Neuronal stem cell (in vitro differentiated cells): ENCODE measurements around the gene C17orf50.

Source experiments
- DNase-seq: peaks from one replicate; pipeline ENCODE4 v3.0.0-alpha.2; 2013; ENCODE audit warnings: low spot score
- H2AFZ ChIP-seq: one replicate; pipeline ENCODE4 v1.6.1; 2013; ENCODE audit warnings: mild to moderate bottlenecking, low read length, inconsistent platforms
- H2AK5ac ChIP-seq: 2 replicates; pipeline ENCODE4 v1.6.1; 2013; ENCODE audit warnings: low read depth, mild to moderate bottlenecking, inconsistent platforms, low read length, moderate library complexity, mixed read lengths
- H2BK120ac ChIP-seq: 2 replicates; pipeline ENCODE4 v1.6.1; 2013; ENCODE audit warnings: low read depth, mild to moderate bottlenecking, inconsistent platforms, low read length, moderate library complexity, mixed read lengths
- H2BK12ac ChIP-seq: one replicate; pipeline ENCODE4 v1.6.1; 2013; ENCODE audit warnings: low read length, inconsistent platforms
- H2BK15ac ChIP-seq: 2 replicates; pipeline ENCODE4 v1.6.1; 2013; ENCODE audit warnings: mild to moderate bottlenecking, low read length, inconsistent platforms, mixed read lengths
- H2BK5ac ChIP-seq: one replicate; pipeline ENCODE4 v1.6.1; 2013; ENCODE audit warnings: inconsistent platforms, mild to moderate bottlenecking, low read length, moderate library complexity
- H3K14ac ChIP-seq: one replicate; pipeline ENCODE4 v1.6.1; 2013; ENCODE audit warnings: low read length, inconsistent platforms
- H3K18ac ChIP-seq: 2 replicates; pipeline ENCODE4 v1.6.1; 2013; ENCODE audit warnings: low read length, inconsistent platforms
- H3K23ac ChIP-seq: 2 replicates; pipeline ENCODE4 v1.6.1; 2013; ENCODE audit warnings: low read depth, mild to moderate bottlenecking, mixed read lengths, low read length, inconsistent platforms; ENCODE audit not compliant: poor library complexity
- H3K27ac ChIP-seq: replicated peaks from 3 replicates; pipeline ENCODE4 v1.5.1; 2013; ENCODE audit warnings: low read length, inconsistent platforms
- H3K27me3 ChIP-seq, 3 experiments: 2 replicates each; pipeline ENCODE4 v1.6.1; 2013; ENCODE audit warnings: low read length in 3 of 3, mild to moderate bottlenecking in 2 of 3, inconsistent platforms in 1 of 3, low read depth in 1 of 3, mixed read lengths in 1 of 3, moderate library complexity in 1 of 3; ENCODE audit not compliant: control insufficient read depth in 3 of 3, insufficient read depth in 3 of 3
- H3K36me3 ChIP-seq, 2 donors: replicated peaks in 1 of 2; 2 replicates each; pipeline ENCODE4 v1.6.1; 2013; ENCODE audit warnings: low read length in 2 of 2; ENCODE audit not compliant: control insufficient read depth in 2 of 2, insufficient read depth in 2 of 2
- H3K4ac ChIP-seq: 2 replicates; pipeline ENCODE4 v1.6.1; 2013; ENCODE audit warnings: inconsistent platforms, mild to moderate bottlenecking, low read length, moderate library complexity
- H3K4me1 ChIP-seq, 2 donors: 1 replicate in 1 of 2; 2 replicates in 1 of 2; pipeline ENCODE4 v1.6.1; 2013; ENCODE audit warnings: low read length in 2 of 2, low read depth in 1 of 2; ENCODE audit not compliant: control insufficient read depth in 2 of 2, insufficient read depth in 1 of 2
- H3K4me2 ChIP-seq: one replicate; pipeline ENCODE4 v1.6.1; 2013; ENCODE audit warnings: mild to moderate bottlenecking, low read length, inconsistent platforms; ENCODE audit not compliant: insufficient read depth, poor library complexity, severe bottlenecking
- H3K4me3 ChIP-seq, 2 donors: 2 replicates each; pipeline ENCODE4 v1.5.1; 2013; ENCODE audit warnings: low read length in 2 of 2, mild to moderate bottlenecking in 2 of 2, inconsistent platforms in 1 of 2, moderate library complexity in 1 of 2
- H3K79me1 ChIP-seq: one replicate; pipeline ENCODE4 v1.6.1; 2013; ENCODE audit warnings: low read depth, mild to moderate bottlenecking, inconsistent platforms, low read length, moderate library complexity
- H3K9ac ChIP-seq: one replicate; pipeline ENCODE4 v1.6.1; 2013; ENCODE audit warnings: mild to moderate bottlenecking, low read depth, low read length, inconsistent platforms; ENCODE audit not compliant: poor library complexity
- H3K9me3 ChIP-seq, 2 donors: replicated peaks in 1 of 2; 2 replicates each; pipeline versions ENCODE3 to v1.6.1; 2013; ENCODE audit warnings: low read length in 2 of 2, mild to moderate bottlenecking in 2 of 2, inconsistent platforms in 1 of 2, low read depth in 1 of 2, mixed read lengths in 1 of 2, moderate library complexity in 1 of 2; ENCODE audit not compliant: control insufficient read depth in 2 of 2, insufficient read depth in 1 of 2
- H4K8ac ChIP-seq: one replicate; pipeline ENCODE4 v1.6.1; 2013; ENCODE audit warnings: low read depth, mild to moderate bottlenecking, inconsistent platforms, low read length, moderate library complexity
- H4K91ac ChIP-seq: one replicate; pipeline ENCODE4 v1.6.1; 2013; ENCODE audit warnings: low read length, low read depth, mild to moderate bottlenecking, inconsistent platforms; ENCODE audit not compliant: poor library complexity
- WGBS, 2 donors: extraction: QIAGEN DNeasy Blood & Tissue Kit; methylation state at CpG; one replicate each; pipeline ENCODE4 v1.1.7; 2013; ENCODE audit warnings: missing lambda C conversion rate in 2 of 2, mixed read lengths in 1 of 2; ENCODE audit not compliant: insufficient read length in 2 of 2, insufficient replicate concordance in 1 of 2; ENCODE audit errors: extremely low coverage in 2 of 2; 5-methylcytosine and 5-hydroxymethylcytosine counted together

Gene C17orf50

DNA sequence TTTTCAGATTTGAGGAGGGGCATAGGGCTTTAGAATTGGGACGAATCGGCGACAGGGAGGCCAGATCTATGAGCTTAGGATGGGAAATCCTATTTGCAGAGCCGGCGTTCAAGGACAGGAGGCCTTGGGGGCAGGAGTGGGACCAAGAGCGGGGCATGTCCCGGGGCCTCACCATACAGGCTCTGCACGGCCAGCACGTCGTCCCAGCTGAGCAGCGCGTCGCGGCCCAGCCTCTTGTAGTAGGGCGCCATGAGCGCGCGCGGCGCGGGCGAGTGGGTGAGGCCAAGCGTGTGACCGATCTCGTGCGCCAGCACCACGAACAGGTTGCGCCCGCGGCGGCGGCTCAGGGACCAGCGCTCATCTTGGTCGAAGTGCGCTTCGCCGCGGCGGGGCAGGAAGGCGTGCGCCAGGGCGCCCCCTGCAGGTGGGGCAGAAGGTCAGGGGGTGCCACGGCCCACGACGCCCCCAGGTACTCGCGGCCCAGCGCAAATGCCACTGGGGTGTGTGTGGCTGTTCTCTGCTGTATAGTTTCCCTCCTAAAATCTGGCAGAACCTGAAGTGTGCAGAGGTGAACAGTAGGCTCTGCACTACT lies 9.3 kb downstream of the C17orf50 start:
- H2BK15ac ChIP-seq: no peak overlapping the region

DNA sequence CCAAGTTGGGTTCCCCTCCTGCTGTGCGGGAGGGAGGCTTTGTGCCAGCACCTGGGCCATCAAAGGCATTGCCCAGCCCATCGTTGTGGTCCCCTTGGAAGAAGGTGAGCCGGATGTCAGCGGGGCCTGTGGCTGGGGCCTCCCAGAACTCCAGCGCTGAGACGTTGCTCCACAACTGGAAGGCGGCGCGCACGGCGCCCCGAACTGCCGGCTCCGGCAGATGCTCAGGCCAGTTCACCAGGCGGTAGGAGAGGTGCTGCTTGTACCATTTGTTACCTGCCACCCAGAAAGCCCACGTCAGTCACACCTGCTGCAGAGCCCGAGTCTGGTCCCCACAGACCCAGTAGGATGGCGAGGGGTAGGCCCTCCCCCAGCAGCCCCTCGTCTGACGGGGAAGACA lies 12.4 kb downstream of the C17orf50 start:
- no peak for DNase-seq
- Histone ChIP-seq H3K79me1 (peaks cover 2% of the 10 kb centered on the region), H2AK5ac (peak overlapping the region; percentile 95), H3K23ac (peak overlapping the region; percentile 44), H3K27ac (no peak overlapping the region), H3K18ac (peak overlapping the region; percentile 92), H2BK5ac (no peak overlapping the region), H3K36me3 (no peaks in the 10 kb centered on the region), H3K9me3 (no peaks in the 10 kb centered on the region), H4K8ac (no peak overlapping the region), H2BK120ac (no peak overlapping the region), H2BK12ac (peak overlapping the region; percentile 75), H3K27me3 (peaks cover 0 to 24% (median 0%) of the 10 kb centered on the region in 3 experiments), H3K4me3 (no peak overlapping the region), H3K4me1 (peaks cover 10 to 25% of the 10 kb centered on the region in 2 donors), H3K9ac (no peak overlapping the region), H4K91ac (no peak overlapping the region), H3K4ac (no peak overlapping the region), H3K4me2 (no peak overlapping the region), H3K14ac (peak overlapping the region; percentile 63), H2AFZ (peak overlapping the region; percentile 80), H2BK15ac (peak overlapping the region; percentile 59)
- no CpG with 5 or more reads among the region's 20 CpGs for WGBS, 2 donors

More for the DNA sequence above, 9.3 kb downstream of the C17orf50 start:
- Histone ChIP-seq H3K9ac (no peak overlapping the region), H2BK5ac (no peak overlapping the region), H3K23ac (no peak overlapping the region), H2BK12ac (no peak overlapping the region), H3K14ac (no peak overlapping the region), H2BK120ac (no peak overlapping the region), H2AFZ (no peak overlapping the region), H3K27ac (no peak overlapping the region), H4K91ac (no peak overlapping the region), H3K79me1 (peaks cover 2% of the 10 kb centered on the region), H3K9me3 (no peaks in the 10 kb centered on the region), H3K4me2 (no peak overlapping the region), H3K18ac (peak overlapping the region; percentile 16), H3K27me3 (peaks cover 0 to 7% (median 0%) of the 10 kb centered on the region in 3 experiments), H3K4me1 (peaks cover 20 to 35% of the 10 kb centered on the region in 2 donors), H3K4ac (no peak overlapping the region), H2AK5ac (no peak overlapping the region), H4K8ac (no peak overlapping the region), H3K36me3 (no peaks in the 10 kb centered on the region), H3K4me3 (peak overlapping the region in 1 of 2 donors; percentile 13)
- no peak for DNase-seq
- no CpG with 5 or more reads among the region's 48 CpGs for WGBS, 2 donors

DNA sequence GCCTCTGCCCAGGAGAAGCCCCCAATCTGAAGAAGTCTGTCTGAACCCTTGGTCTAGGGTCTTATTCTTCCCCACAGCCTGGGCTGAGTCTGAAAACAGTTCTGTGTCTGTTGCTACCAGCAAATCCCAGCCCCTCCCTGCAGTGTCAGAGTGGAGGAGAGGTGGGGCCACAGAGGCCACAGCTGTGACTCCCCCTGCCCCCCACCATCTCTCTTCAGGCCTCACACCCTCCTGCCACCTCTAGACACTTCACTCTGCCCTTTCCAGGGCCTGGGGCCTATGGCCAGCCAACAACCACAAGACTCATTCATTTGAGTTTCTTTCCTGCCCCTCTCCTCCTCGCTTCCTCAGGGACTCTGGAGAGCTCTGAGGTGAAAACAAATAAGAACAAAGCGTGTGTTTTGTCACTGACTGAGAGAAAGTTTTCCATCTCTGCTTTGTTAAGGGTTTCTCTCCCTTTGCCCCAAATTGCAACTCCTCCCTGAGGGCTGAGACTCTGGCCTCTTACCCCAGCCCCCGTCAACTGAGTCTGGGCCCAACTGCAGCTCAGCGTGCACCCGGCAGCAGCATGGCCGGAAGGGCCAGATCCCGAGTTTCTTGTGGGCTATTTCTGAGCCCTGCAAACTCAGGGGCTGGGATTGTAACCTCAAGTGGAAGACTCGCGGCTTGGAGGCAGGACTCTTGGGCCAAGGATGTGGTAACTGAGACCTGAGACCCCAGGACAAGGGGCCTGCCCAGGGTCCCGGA lies 13.2 kb downstream of the C17orf50 start:
- no CpG with 5 or more reads among the region's 10 CpGs for WGBS, 2 donors
- peak overlapping the region; percentile 80 for H2AFZ ChIP-seq
- H3K4me3 ChIP-seq: no peak overlapping the region
- H3K4ac ChIP-seq: no peak overlapping the region
- H3K14ac ChIP-seq: peak overlapping the region; percentile 47
- no peak overlapping the region for H3K4me2 ChIP-seq
- no peak overlapping the region for H2BK12ac ChIP-seq
- peak overlapping the region; percentile 13 for H3K27ac ChIP-seq
- no peak overlapping the region for H2BK5ac ChIP-seq
- H3K9me3 ChIP-seq: no peaks in the 10 kb centered on the region
- H2BK120ac ChIP-seq: no peak overlapping the region
- peak overlapping the region; percentile 68 for H3K18ac ChIP-seq
- no peak overlapping the region for H3K23ac ChIP-seq
- no peak for DNase-seq
- peak overlapping the region; percentile 95 for H2AK5ac ChIP-seq
- peak overlapping the region; percentile 59 for H2BK15ac ChIP-seq
- H4K91ac ChIP-seq: no peak overlapping the region
- H3K27me3 ChIP-seq: peaks cover 0 to 31% (median 3%) of the 10 kb centered on the region in 3 experiments
- H3K4me1 ChIP-seq: peaks cover 10 to 26% of the 10 kb centered on the region in 2 donors
- no peaks in the 10 kb centered on the region for H3K36me3 ChIP-seq
- H3K79me1 ChIP-seq: peaks cover 2% of the 10 kb centered on the region
- H3K9ac ChIP-seq: no peak overlapping the region
- no peak overlapping the region for H4K8ac ChIP-seq

DNA sequence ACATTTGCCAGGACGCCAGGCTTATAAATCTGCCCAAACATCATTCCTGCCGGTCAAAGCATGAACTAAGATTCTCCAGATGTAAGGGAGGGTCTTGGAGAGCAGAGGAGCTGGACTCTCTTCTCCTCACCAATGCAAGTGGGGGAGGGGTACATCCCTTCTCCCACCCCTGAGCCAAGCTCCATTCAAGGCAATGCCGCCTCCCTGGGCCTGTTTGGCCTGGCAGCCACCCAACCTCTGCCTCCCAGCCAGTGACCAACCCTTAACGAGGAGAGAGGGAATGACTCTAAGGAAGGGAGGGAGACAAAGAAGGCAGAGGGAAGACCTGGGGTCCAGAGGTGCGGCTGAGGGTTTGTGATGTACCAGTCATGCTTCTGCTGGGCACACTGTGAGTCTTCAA lies 13.8 kb downstream of the C17orf50 start:
- H3K79me1 ChIP-seq: peaks cover 2% of the 10 kb centered on the region
- no peak overlapping the region for H4K91ac ChIP-seq
- no peaks in the 10 kb centered on the region for H3K9me3 ChIP-seq
- no peak overlapping the region for H3K27ac ChIP-seq
- H3K9ac ChIP-seq: peak overlapping the region; percentile 7
- H2AK5ac ChIP-seq: peak overlapping the region; percentile 20
- H3K27me3 ChIP-seq: peaks cover 0 to 38% (median 3%) of the 10 kb centered on the region in 3 experiments
- H3K14ac ChIP-seq: no peak overlapping the region
- H3K4me3 ChIP-seq: no peak overlapping the region
- no peak overlapping the region for H3K4ac ChIP-seq
- H2BK5ac ChIP-seq: no peak overlapping the region
- H2BK120ac ChIP-seq: no peak overlapping the region
- peak overlapping the region; percentile 45 for H3K23ac ChIP-seq
- no CpG with 5 or more reads among the region's 5 CpGs for WGBS, 2 donors
- no peaks in the 10 kb centered on the region for H3K36me3 ChIP-seq
- peak overlapping the region; percentile 59 for H2BK15ac ChIP-seq
- H4K8ac ChIP-seq: no peak overlapping the region
- no peak for DNase-seq
- no peak overlapping the region for H3K4me2 ChIP-seq
- peak overlapping the region; percentile 76 for H3K18ac ChIP-seq
- peak overlapping the region; percentile 59 for H2BK12ac ChIP-seq
- H2AFZ ChIP-seq: peak overlapping the region; percentile 80
- H3K4me1 ChIP-seq: peaks cover 10 to 27% of the 10 kb centered on the region in 2 donors
